Measurements from ENCODE around the gene FGFR4.
A peak's percentile ranks its signal among the peaks of the same experiment; 100 is the strongest.
"Not testable (repeated sequence)": the region's sequence is repeated elsewhere in the genome, so short reads cannot be mapped to it uniquely, and the experiment has no call there.

Gene FGFR4

GRCh38 chr5:177086654-177087397 is at the start of gene FGFR4:
Gene FGFR4 (plus strand): TSS chr5:177086915. CDS start chr5:177089603, 2,688 bp downstream.
- no peak for DNase-seq

GRCh38 chr5:177036921-177037320 is 49.8 kb upstream of the FGFR4 start:
- no peak for DNase-seq

GRCh38 chr5:177040814-177041420 is 45.8 kb upstream of the FGFR4 start:
- no peak for DNase-seq

GRCh38 chr5:177041936-177042335 is 44.8 kb upstream of the FGFR4 start:
- no peak for DNase-seq

- DNase-seq: no peak
These were observed 43.6 kb upstream of the FGFR4 start for GRCh38 chr5:177043114-177043513.

GRCh38 chr5:177043958-177044357 is 42.8 kb upstream of the FGFR4 start:
- no peak for DNase-seq

GRCh38 chr5:177044641-177045040 is 42.1 kb upstream of the FGFR4 start:
- DNase-seq: no peak

- DNase-seq: no peak
These were observed 41.1 kb upstream of the FGFR4 start for GRCh38 chr5:177045631-177046030.

GRCh38 chr5:177048531-177048930 is 38.2 kb upstream of the FGFR4 start:
- not testable (repeated sequence) for DNase-seq

- no peak for DNase-seq
These were observed 37.4 kb upstream of the FGFR4 start for GRCh38 chr5:177049285-177049684.

GRCh38 chr5:177064500-177065277 is 22.0 kb upstream of the FGFR4 start:
- no peak for DNase-seq

- no peak for DNase-seq
These were observed 21.2 kb upstream of the FGFR4 start for GRCh38 chr5:177065491-177065890.

GRCh38 chr5:177066224-177066623 is 20.5 kb upstream of the FGFR4 start:
- DNase-seq: no peak

- no peak for DNase-seq
These were observed 19.2 kb upstream of the FGFR4 start for GRCh38 chr5:177067503-177067902.

GRCh38 chr5:177070536-177071191 is 16.1 kb upstream of the FGFR4 start:
- DNase-seq: no peak

GRCh38 chr5:177071666-177072385 is 14.9 kb upstream of the FGFR4 start:
- DNase-seq: peak; percentile 55

GRCh38 chr5:177077335-177077734 is 9.4 kb upstream of the FGFR4 start:
- no peak for DNase-seq

GRCh38 chr5:177079606-177080005 is 7.1 kb upstream of the FGFR4 start:
- no peak for DNase-seq

GRCh38 chr5:177080265-177080664 is 6.5 kb upstream of the FGFR4 start:
- DNase-seq: no peak

GRCh38 chr5:177081859-177082258 is 4.9 kb upstream of the FGFR4 start:
- DNase-seq: no peak

- no peak for DNase-seq
These were observed 3.4 kb upstream of the FGFR4 start for GRCh38 chr5:177083357-177083756.

- DNase-seq: no peak
These were observed 2.5 kb upstream of the FGFR4 start for GRCh38 chr5:177084175-177084574.

All from KG1 (cell line).